Upper lobe of left lung (tissue), 4 donors: Measurements from ENCODE around the gene CCNI.

Experiments used
- POLR2AphosphoS5 ChIP-seq, 2 donors: sonication (generic); formaldehyde crosslinking; IDR thresholded peaks; one replicate each; pipeline ENCODE4 v1.5.1; 2017; ENCODE audit warnings: antibody characterized with exemption in 2 of 2
- TF ChIP-seq, protein P1 (sequence below), 6 experiments: fragments of 450-650 bp in 4 of 6; fragments of 200-600 bp in 2 of 6; sonication (generic) in 2 of 6; IDR thresholded peaks; one replicate each; pipeline ENCODE4 v1.5.1; 2016 to 2019; ENCODE audit warnings: antibody characterized with exemption in 6 of 6

DNA sequence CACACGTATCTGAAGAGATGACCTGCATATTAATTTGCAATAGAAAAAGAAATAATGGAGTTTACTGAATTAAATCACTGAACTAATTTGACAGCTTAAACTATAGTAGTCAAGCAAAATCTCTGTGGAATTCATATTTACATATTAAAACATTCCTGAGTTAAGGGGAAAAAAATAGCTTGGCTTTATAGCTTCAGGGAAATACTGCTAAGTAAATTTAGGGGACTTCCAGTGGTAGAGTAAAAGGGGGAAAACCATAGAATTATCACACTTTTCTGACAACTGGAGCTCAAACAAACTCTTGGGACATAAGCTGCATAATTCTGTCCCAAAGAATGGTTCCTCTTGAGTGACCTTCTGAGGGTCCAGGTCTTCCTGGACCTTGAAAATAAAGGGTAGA lies 28.6 kb upstream of the CCNI start:
- TF ChIP-seq, protein P1, sequence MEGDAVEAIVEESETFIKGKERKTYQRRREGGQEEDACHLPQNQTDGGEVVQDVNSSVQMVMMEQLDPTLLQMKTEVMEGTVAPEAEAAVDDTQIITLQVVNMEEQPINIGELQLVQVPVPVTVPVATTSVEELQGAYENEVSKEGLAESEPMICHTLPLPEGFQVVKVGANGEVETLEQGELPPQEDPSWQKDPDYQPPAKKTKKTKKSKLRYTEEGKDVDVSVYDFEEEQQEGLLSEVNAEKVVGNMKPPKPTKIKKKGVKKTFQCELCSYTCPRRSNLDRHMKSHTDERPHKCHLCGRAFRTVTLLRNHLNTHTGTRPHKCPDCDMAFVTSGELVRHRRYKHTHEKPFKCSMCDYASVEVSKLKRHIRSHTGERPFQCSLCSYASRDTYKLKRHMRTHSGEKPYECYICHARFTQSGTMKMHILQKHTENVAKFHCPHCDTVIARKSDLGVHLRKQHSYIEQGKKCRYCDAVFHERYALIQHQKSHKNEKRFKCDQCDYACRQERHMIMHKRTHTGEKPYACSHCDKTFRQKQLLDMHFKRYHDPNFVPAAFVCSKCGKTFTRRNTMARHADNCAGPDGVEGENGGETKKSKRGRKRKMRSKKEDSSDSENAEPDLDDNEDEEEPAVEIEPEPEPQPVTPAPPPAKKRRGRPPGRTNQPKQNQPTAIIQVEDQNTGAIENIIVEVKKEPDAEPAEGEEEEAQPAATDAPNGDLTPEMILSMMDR (IDR thresholded peaks at IDR 0.05) = no peak
- no peak for TF ChIP-seq POLR2AphosphoS5 (IDR thresholded peaks at IDR 0.05)
